NCI-H460 (cell line): ENCODE data around the gene QPCT. TPM values are rescaled to one million over a fixed set of nuclear protein-coding genes. Genes with fewer than 3 reads are reported as not detected.
A peak's percentile ranks its signal among the peaks of the same experiment; 100 is the strongest.
"Not testable (repeated sequence)": the region's sequence is repeated elsewhere in the genome, so short reads cannot be mapped to it uniquely, and the experiment has no call there.

ENCODE experiments used
- DNase-seq: peaks from one replicate; pipeline ENCODE4 v3.0.0-alpha.2; 2016; ENCODE audit warnings: low read depth; ENCODE audit errors: extremely low read depth
- polyA plus RNA-seq: library from polyadenylated mRNA; depleted of rRNA; stranded (reverse); fragments of >200 nt; gene quantifications from 2 replicates; pipeline ENCODE4 v1.2.3, GENCODE V29; 2014; cell fraction: nucleus; rRNA removed
- total RNA-seq: library from RNA; depleted of rRNA; stranded (reverse); fragments of >200 nt; shearing (Covaris generic); gene quantifications from 2 replicates; pipeline ENCODE4 v1.2.3, GENCODE V29; 2014; rRNA removed

Gene QPCT
- 311 and 322 TPM in 2 replicates for total RNA-seq
- polyA plus RNA-seq: 250 and 254 TPM in 2 replicates

GRCh38 chr2:37344453-37345361 lies at the start of gene QPCT:
TSS of gene QPCT (plus strand) at chr2:37344630. CDS start at chr2:37344732, 102 bp downstream.
- peak; percentile 53 for DNase-seq

GRCh38 chr2:37294858-37295257 lies 49.6 kb upstream of the QPCT start:
- not testable (repeated sequence) for DNase-seq

GRCh38 chr2:37295469-37296073 lies 48.9 kb upstream of the QPCT start:
- no peak for DNase-seq

- DNase-seq: no peak
Observed at GRCh38 chr2:37297632-37298031, 46.8 kb upstream of the QPCT start.

GRCh38 chr2:37300146-37300545 lies 44.3 kb upstream of the QPCT start:
- no peak for DNase-seq

- no peak for DNase-seq
Observed at GRCh38 chr2:37300578-37300977, 43.9 kb upstream of the QPCT start.

- DNase-seq: no peak
Observed at GRCh38 chr2:37301408-37301807, 43.0 kb upstream of the QPCT start.

- DNase-seq: no peak
Observed at GRCh38 chr2:37302701-37303252, 41.7 kb upstream of the QPCT start.

- DNase-seq: no peak
Observed at GRCh38 chr2:37306024-37306423, 38.4 kb upstream of the QPCT start.

- no peak for DNase-seq
Observed at GRCh38 chr2:37307500-37307899, 36.9 kb upstream of the QPCT start.

GRCh38 chr2:37315364-37315763 lies 29.1 kb upstream of the QPCT start:
- no peak for DNase-seq

GRCh38 chr2:37316181-37316580 lies 28.2 kb upstream of the QPCT start:
- no peak for DNase-seq

- no peak for DNase-seq
Observed at GRCh38 chr2:37317746-37318145, 26.7 kb upstream of the QPCT start.

- DNase-seq: no peak
Observed at GRCh38 chr2:37318401-37318800, 26.0 kb upstream of the QPCT start.

- DNase-seq: no peak
Observed at GRCh38 chr2:37319754-37320609, 24.4 kb upstream of the QPCT start.

GRCh38 chr2:37321029-37321682 lies 23.3 kb upstream of the QPCT start:
- no peak for DNase-seq

GRCh38 chr2:37322368-37322767 lies 22.1 kb upstream of the QPCT start:
- no peak for DNase-seq

- DNase-seq: no peak
Observed at GRCh38 chr2:37323176-37323780, 21.2 kb upstream of the QPCT start.

- DNase-seq: no peak
Observed at GRCh38 chr2:37323781-37324535, 20.5 kb upstream of the QPCT start.
